ENCODE results near the gene ROM1. TPM values are rescaled to one million over a fixed set of nuclear protein-coding genes. Genes with fewer than 3 reads are reported as not detected.
A peak's percentile ranks its signal among the peaks of the same experiment; 100 is the strongest.
"Not testable (repeated sequence)": the region's sequence is repeated elsewhere in the genome, so short reads cannot be mapped to it uniquely, and the experiment has no call there.

Gene ROM1, protein sequence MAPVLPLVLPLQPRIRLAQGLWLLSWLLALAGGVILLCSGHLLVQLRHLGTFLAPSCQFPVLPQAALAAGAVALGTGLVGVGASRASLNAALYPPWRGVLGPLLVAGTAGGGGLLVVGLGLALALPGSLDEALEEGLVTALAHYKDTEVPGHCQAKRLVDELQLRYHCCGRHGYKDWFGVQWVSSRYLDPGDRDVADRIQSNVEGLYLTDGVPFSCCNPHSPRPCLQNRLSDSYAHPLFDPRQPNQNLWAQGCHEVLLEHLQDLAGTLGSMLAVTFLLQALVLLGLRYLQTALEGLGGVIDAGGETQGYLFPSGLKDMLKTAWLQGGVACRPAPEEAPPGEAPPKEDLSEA
- 2.5 and 3.6 TPM in 2 replicates for total RNA-seq (2014; rRNA removed; shearing (Covaris generic))

DNA sequence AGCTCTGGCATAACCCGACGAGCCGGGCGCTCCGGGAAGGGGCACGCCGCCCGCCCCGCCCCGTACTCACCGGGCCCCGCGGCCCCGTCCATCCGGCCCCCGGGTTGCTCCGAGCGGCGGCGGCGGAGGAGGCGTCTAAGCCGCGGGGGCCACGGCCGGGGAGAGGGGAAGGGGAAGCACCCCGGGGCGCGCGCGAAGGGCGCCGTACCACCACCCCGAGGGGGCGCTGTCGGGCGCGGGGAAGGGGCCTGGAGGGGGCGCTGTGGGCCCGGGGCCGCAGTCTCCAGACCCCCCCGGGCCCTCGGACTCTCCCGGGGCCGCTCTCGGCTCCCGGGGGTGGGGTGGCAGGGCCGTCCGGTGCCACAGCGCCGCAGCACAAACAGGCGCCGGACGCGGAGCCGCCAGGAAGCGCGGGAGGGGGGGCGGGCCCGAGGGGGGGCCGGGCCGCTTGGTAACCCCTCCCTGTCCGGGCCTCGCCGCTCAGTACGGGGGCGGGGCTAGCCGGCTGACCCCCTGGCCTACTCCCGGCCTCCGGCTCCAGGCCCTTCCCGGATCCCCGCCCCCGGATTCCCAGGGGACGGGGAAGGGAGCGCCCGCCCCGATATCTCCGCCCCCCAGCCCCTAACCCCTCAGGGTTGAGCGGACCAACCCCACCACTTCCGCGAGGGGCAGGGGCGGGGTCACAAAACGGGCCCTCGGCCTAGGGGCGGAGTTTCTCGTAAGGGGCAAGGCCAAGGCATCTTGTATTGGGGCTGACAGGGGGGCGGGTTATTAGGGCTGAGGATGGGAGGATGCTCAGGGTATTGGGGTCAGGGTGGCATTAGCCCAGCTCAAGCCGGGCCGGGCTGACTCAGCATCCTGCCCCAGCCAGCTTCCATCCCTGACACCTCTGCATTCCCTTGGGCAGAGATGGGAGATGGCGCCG lies at the start of gene ROM1, which contains the start of gene EML3:
ROM1 (plus strand) TSS at position 892 of the 925 bp plus-strand sequence; CDS start at position 917, 25 bp downstream.
EML3 (minus strand) TSS at position 410 of the 925 bp plus-strand sequence; CDS start at position 92, 318 bp downstream.
- peak; percentile 88 for DNase-seq (ENCODE audit: low read depth)

DNA sequence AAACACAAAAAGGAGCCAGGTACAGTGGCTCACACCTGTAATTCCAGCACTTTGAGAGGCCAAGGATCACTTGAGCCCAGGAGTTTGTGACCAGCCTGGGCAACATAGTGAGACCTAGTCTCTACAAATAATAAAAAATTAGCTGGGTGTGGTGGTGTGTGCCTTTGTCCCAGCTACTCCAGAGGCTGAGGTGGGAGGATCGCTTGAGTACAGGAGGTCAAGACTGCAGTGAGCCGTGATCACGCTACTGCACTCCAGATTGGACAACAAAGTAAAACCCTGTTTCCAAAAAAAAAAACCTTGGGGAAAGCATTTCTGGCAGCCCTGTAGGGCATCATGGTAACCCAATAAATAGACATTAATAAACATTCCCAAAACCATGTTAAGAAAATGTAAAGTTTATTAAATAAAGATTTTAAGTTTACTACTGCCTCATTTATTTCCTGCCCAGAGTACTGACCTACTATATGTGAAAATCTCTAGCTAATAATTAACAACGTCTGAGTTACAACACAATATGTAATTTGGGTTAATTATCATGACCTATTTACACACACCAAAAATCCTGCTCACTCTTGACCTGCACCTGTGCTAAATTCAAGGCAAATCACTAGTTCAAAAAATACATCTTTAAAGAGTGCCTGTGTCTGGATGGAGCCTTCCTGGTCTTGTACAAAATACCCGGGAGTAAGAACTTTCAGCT lies 47.8 kb upstream of the ROM1 start:
- DNase-seq (ENCODE audit: low read depth): no peak

DNA sequence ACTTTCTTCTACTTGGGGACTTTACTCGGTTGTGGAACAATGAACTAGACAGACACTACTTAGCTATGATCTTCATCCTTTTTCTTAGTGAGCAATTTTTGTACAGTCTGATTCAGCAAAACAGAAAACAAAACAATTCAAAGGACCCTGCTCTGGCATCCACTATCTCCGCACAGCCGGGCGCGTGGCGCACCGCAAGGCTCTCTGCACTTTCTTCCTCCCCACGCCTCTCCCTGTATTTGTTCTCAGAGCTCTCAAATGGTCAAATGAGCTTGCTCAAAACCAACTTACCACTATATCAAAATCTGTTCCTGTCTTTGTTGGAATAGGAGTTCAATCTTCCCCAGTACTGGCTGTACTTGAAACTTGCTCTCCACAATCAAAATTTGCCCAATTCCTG lies 46.8 kb upstream of the ROM1 start:
- DNase-seq (ENCODE audit: low read depth): no peak

DNA sequence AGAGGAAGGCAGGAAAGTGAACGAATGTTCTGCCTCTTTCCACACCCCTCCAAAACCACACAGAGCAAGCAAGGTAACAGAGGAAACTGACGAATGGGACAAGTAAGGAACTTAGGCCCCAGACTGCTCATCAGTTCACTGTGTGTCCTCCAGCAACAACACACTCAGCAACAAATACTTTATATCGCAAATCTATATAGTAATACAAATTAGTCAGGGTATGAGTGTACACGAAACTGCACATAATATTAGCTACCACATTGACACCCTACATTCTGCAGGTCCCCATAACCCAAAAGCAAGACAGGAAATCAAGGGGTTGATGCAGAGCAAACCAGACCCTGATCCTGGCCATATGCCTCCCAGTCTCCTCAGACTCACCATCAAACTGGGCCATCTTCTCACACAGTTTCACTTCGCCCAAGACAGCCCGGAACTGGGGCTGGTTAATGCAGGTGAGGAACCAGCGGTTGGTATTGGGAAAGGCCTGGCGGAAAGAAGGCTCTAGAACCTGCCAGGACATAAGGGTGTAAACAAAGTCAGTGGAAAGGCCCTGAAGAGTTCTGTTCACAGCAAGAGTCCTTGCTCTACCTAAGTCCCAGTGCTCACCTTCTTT lies 45.9 kb upstream of the ROM1 start:
- no peak for DNase-seq (ENCODE audit: low read depth)

DNA sequence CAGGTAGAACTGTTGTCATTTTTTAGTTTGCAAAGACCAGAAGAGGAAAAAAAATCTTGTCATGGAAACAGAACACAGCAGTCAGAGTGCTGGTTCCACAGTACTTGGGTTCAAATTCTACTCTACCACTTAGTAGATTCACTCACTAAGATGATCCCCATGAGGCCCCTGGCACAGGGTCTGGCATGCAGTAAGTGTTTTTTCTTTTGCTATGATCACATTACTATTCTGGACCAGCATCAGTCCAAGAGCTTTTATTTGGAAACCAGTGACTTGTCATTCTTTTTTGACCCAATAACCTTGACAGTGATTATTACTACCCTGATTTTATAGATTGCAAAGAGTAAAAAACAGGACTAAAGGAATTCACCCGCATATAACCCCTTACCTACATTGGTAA lies 43.4 kb upstream of the ROM1 start:
- no peak for DNase-seq (ENCODE audit: low read depth)

DNA sequence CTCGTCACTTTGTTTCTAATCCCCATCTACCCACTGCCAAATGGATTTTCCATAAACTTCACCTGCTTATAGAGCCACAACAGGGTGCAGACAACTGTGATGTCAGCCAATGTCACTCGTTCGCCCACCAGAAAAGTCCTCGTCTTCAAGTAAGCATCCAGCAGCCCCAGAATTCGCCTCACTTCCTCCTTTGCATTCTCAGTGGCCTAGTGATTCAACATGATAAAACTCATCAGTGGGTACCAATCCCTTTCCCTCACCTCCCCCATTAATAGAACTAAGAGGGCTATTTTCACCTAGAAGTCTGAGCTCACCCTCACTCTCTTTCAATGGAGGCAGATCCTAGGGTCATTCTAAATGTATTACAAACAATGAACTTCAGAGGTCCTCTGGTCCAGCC lies 42.2 kb upstream of the ROM1 start:
- DNase-seq (ENCODE audit: low read depth): not testable (repeated sequence)

DNA sequence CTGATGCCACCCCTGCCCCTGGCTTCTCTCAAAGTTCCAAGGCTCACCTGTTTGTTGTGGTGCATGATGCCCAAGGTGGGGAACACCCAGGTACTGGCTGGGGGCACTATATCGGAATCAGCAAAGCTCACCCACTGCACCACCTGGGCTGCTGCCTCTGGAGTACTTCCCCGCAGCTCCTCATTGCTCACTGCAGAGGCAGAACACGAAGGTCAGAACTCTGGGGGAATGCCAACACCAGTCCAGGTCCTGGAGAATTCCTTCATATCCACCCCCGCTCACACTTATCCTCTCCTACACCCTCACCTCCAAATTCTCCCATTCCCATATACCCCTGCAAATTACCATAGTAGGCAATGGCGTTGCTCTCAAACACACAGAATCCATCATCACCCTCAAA lies 41.6 kb upstream of the ROM1 start:
- not testable (repeated sequence) for DNase-seq (ENCODE audit: low read depth)

DNA sequence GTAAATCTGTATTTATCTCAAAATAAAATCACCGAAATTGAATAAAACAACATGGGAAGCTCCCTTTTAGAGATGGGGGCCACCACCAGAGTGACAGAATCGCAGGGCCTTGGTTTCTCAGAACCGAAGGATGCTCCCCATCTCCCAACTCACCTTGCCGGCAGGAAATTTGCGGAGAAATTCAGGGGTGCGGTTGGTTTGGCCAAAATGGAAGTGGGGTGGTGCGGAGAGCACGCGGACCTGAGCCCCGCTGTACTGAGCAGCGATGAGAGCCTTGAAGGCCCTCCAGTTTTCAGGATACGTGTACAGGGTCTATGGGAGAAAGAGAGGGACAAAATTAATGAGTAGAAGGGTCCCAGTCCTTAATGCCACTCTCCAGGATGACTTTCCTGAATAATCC lies 40.6 kb upstream of the ROM1 start:
- no peak for DNase-seq (ENCODE audit: low read depth)

DNA sequence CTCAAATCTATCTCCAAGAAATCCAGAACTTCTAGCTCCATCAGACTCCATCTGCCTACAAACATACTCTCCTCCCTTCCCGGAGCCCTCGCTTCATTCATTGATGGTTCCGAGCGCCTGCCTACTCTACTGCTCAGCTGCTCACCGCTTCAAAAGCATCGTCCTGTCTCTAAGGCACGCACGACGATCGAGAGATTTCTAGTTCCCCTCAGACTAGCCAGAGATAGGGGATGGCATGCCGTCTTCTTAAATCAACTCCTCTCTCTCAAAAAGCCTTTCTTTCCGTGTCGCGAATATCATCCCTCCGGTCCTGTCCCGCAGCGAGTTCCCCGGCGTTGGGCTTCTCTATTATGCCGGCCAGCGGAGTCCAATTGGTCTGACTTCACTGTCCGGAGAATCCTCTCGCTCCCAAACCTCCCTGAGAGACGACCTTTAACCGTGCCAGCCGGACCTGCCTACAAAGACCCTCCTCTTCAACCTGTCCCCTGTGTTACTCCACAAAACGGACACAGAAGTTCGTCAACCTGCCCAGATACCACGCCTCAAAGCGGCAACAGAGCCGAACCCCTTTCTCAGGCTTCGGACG lies 40.0 kb upstream of the ROM1 start:
- DNase-seq (ENCODE audit: low read depth): peak; percentile 21

DNA sequence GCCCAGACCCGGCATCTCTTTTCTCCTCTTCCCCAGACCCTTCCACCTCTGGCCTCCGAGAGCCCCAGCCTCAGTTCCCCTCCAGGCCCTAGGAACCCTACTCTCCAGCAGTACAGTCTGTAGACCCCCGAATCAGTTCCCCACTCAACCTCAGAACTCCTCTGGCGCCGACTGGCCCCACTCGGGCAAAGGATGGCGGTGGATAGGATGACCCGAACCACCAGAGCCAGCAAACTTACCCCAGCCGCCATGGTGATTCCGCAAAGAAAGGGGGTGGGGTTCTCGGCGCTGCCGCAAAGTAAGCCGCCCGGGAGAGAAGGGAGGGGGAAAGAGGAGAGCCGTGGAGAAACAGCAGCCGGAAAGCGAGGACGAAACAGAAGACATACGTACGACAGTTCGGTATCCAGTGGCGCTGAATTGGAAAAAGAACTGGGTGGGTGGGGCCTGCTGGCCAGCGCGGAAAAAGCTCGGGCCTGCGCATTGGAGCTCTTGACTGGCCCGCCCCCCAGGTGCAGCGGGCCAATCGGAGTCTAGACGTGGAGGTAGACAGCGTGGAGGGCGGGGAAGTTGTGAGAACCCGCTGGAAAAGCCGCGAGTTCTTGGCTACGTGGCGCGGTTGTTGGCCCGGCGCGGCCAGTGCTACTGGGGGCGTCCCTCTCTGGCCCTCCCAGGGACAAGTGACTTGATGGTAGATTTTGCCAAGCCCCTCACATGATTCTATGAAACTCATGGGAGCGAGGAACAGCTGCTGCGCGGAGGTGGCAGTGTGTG lies 39.3 kb upstream of the ROM1 start, which contains the start of gene EEF1G:
EEF1G (minus strand) TSS at position 300 of the 771 bp plus-strand sequence; CDS start at position 251, 49 bp downstream.
- DNase-seq (ENCODE audit: low read depth): peak; percentile 100

DNA sequence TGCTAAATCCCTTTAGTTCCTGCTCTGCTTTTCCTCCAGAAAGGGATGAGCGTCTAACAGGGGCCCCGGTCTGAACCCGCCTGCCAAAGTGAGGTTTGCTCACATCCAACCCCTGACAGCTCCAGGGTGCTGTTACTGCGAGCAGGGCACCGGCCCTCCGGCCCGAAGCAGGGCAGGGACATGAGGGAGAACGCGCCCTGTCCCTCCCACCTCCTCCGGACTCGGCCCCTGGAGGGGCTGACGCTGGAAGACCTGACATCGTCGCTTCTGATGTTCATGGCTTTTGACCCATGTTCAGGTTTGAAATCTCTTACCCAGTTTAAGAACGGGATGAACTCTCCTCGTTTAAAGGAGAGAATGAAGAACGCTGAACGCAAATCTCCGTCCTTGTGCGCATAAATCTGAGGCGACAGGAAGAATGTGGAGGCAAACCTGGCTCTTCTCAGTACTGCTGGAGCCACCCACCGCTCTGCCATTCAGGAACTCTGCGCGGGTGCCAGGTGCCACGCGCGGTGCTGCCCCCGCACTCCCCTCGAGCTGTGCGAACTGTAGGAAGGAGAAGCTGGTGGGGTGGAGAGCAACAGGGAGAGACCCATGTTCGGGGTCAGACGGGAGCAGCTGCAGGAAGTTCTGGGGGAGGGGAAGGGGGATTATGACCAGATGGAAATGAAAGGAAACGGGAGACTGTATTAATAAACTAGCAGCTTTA lies 38.5 kb upstream of the ROM1 start:
- peak; percentile 25 for DNase-seq (ENCODE audit: low read depth)

DNA sequence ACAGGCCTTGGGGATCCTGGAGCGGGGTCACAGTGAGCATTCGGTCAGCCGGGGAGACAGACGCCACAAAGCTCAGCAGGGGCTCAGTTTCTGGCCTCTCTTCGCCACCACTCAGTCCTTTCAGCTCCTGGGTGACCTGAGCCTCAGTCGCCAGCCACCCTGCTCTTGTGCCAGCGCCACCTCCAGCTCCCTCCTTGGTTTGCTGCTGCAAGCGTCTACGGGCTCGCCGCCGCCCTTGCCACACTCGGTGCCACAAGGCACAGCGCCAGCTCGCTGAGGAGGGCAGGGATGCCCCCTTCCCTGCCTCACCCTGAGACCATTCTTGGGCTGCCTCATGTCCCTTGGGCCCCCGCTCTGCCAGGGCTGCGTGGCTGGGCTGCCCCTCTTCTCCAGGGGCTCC lies 37.9 kb upstream of the ROM1 start:
- no peak for DNase-seq (ENCODE audit: low read depth)

DNA sequence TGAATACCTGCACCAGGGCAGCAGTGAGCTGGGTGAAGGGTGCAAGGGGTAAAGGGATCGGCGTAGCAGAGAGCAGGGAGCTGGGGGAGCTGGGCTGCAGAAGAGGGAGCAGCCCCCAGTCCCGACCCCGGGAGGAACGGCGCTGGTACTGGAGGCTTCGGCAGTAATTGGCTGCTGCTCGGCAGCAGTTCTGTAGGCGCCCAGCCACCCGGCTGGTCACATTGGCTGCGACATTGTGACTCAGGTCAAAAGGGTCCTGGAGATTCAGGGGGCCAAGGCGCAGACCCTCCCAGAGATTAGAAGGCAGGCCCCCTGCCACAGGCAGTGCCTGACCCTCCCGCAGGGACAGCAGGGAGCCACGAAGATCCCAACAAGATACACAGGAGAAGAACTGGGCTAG lies 37.2 kb upstream of the ROM1 start:
- DNase-seq (ENCODE audit: low read depth): no peak

DNA sequence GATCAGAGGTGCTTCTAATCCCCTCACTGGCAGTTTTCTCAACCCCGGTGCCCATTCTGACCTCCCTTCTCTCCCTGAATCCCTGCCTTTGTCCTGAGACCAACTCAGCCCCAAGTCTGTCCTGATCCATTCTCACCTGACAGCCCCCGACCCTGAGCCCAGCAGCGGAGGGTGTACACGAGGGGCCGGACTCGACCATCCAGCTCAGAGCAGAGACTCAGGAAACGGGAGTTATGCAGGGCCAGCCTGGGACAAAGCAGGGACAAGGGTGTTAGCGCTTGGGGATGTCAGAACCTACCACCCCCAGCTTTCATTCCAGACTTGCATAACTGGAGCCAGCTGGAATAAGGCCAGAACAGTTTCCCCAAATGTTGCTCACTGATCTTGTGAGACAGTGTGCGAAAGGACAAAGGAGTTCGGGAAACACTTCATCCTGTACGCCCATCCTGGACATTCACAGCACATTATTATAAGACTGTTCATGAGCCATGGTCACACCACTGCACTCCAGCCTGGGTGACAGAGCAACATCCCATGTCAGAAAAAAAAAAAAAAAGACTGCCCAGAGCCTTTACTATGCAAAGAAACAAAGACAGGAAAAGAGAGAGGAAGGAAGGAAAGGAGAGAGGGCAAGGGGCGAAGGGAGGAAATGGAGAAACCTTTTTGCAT lies 35.9 kb upstream of the ROM1 start:
- no peak for DNase-seq (ENCODE audit: low read depth)

DNA sequence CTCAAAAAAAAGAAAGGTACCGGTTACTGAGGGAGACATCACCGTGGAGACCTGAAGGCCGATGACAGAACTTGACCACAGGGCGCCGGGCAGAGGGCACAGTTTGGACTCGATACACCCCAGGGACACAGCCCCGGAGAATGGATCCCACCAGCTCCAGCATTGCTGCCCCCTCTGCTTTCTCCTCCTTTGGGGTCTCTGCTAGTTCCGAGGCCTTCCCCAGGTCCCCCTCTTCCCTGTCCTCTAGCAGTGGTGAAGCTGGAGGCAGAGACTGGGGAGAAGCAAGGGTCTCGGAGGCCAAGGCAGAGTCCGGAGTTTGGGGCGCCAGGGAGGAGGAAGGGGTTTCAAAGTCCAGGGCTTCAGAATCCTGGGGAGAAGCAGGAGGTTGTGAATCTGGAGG lies 34.5 kb upstream of the ROM1 start:
- DNase-seq (ENCODE audit: low read depth): no peak

DNA sequence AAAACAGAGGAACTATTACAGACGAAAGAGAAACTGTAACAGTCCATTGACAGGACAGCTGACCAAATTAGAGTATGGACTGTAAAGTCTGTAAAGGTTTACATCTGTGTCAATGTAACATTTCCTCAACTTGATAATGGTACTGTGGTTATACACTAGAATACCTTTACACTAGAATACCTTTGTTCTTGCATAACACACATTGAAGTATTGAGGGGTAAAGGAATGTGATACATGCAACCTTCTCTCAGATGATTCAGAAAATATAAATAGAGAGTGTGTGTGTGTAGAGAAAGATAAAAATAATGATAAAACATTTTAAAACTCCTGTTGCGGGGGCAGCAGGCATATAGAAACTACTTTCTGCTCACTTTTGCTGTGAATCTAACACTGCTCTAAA lies 33.8 kb upstream of the ROM1 start:
- no peak for DNase-seq (ENCODE audit: low read depth)

DNA sequence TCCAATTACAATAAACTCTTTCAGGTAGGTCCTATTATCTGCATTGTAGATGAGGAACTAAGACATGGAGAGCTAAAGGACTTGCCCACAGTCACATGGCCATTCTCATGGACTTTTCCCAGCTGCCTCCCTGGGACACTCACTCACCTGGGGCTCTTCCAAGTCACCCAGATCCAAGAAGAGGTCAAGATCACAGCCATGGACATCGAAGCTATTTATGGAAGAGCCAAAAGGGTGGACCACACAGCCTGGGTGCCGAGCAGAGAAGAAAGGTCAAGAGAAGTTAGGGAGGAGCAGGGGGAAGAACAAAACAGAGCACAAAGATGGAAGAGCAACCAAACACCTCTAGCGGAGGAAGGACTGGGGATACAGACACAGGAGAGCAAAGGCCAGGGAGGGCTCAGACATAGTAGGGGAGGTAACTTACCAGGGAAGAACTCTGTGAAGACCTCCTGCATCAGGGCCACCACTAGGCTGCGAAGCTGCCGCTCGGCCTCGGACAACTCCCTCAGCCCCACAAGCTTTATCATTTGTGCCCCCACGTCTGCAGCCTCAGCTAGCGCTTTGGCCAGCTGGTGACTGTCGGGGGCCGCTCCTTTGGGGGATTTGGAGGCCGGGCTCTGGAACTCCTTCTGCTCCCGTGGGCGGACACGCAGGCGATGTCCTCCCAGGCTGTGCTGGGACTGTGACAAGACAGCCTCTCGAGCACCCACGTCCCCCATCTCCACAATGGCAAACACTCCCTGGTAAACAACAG lies 31.9 kb upstream of the ROM1 start:
- no peak for DNase-seq (ENCODE audit: low read depth)

DNA sequence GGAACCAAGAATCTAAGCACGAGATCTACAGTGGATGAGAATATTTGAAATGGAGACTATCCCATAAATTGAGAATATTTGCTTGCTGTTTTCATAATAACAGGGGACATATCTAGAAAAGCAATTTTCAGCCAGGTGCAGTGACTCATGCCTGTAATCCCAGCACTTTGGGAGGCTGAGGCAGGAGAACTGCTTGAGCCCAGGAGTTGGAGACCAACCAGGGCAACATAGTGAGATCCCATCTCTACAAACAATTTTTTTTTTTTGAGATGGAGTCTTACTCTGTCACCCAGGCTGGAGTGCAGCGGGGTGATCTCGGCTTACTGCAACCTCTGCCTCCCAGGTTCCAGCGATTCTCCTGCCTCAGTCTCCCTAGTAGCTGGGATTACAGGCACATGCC lies 31.3 kb upstream of the ROM1 start:
- not testable (repeated sequence) for DNase-seq (ENCODE audit: low read depth)
